ENCODE results near the gene MAP3K20.
"Not testable (repeated sequence)": the region's sequence is repeated elsewhere in the genome, so short reads cannot be mapped to it uniquely, and the experiment has no call there.

Gene MAP3K20

GRCh38 chr2:173128132-173128531, 52.5 kb downstream of the MAP3K20 start:
- DNase-seq = not testable (repeated sequence)

- DNase-seq = no peak
Measured at GRCh38 chr2:173130496-173131465, 55.1 kb downstream of the MAP3K20 start.

- DNase-seq = no peak
Measured at GRCh38 chr2:173132531-173132930, 56.9 kb downstream of the MAP3K20 start.

GRCh38 chr2:173134703-173135102, 59.1 kb downstream of the MAP3K20 start:
- no peak for DNase-seq

- DNase-seq = no peak
Measured at GRCh38 chr2:173136067-173136466, 60.4 kb downstream of the MAP3K20 start.

- DNase-seq = no peak
Measured at GRCh38 chr2:173136599-173136998, 61.0 kb downstream of the MAP3K20 start.

- DNase-seq = no peak
Measured at GRCh38 chr2:173137610-173138009, 62.0 kb downstream of the MAP3K20 start.

GRCh38 chr2:173138962-173139361, 63.3 kb downstream of the MAP3K20 start:
- DNase-seq = no peak

GRCh38 chr2:173141666-173142065, 66.0 kb downstream of the MAP3K20 start:
- no peak for DNase-seq

GRCh38 chr2:173145454-173145853, 69.8 kb downstream of the MAP3K20 start:
- no peak for DNase-seq

- DNase-seq = no peak
Measured at GRCh38 chr2:173146590-173146989, 70.9 kb downstream of the MAP3K20 start.

- no peak for DNase-seq
Measured at GRCh38 chr2:173148520-173148919, 72.9 kb downstream of the MAP3K20 start.

- no peak for DNase-seq
Measured at GRCh38 chr2:173149491-173149890, 73.8 kb downstream of the MAP3K20 start.

- no peak for DNase-seq
Measured at GRCh38 chr2:173150087-173150486, 74.4 kb downstream of the MAP3K20 start.

GRCh38 chr2:173150963-173151362, 75.3 kb downstream of the MAP3K20 start:
- no peak for DNase-seq

- DNase-seq = no peak
Measured at GRCh38 chr2:173151671-173152401, 76.2 kb downstream of the MAP3K20 start.

- DNase-seq = no peak
Measured at GRCh38 chr2:173153301-173153885, 77.7 kb downstream of the MAP3K20 start.

GRCh38 chr2:173157676-173158293, 82.1 kb downstream of the MAP3K20 start:
- no peak for DNase-seq

- DNase-seq = no peak
Measured at GRCh38 chr2:173159791-173160463, 84.3 kb downstream of the MAP3K20 start.

- no peak for DNase-seq
Measured at GRCh38 chr2:173160618-173161017, 85.0 kb downstream of the MAP3K20 start.

GRCh38 chr2:173161040-173161439, 85.4 kb downstream of the MAP3K20 start:
- DNase-seq = no peak

- no peak for DNase-seq
Measured at GRCh38 chr2:173161507-173161906, 85.9 kb downstream of the MAP3K20 start.
